Skin of body (tissue), 2 donors: ENCODE measurements around the gene COX6B2. TPM values are rescaled to one million over a fixed set of nuclear protein-coding genes. Genes with fewer than 3 reads are reported as not detected.

Experiments
- DNase-seq: peaks from one replicate; lab custom pipeline; 2025; lab: John Stamatoyannopoulos, UW
- total RNA-seq: library from RNA; depleted of rRNA; stranded (reverse); fragments of >200 nt; gene quantifications from one replicate; pipeline ENCODE4 v1.2.3, GENCODE V29; 2014

COX6B2 gene
- total RNA-seq, 1 donor from 2014 or later: 3.1 TPM

GRCh38 chr19:55362174-55362989, 7.9 kb upstream of the COX6B2 start:
- no peak for DNase-seq

DNA sequence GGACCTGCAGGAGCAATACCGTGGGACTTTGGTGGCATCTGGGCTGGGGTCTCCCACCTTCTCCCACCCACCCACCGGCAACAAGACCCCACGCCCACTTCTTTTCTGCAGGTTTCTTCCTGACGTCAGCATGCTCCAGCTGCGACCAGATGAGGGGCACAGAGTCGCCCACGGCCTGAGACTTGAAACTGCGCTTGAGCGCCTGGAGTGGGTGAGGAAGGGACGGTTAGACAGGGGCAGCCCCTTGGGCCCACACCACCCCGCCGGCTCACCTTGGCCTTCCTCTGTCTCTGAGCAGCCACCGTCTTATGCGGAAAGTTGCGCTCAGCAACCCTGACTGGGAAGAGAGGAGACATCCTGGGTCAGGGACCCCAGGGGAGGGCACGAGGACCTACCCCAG, 6.4 kb upstream of the COX6B2 start:
- DNase-seq: no peak

GRCh38 chr19:55358943-55359908, 4.7 kb upstream of the COX6B2 start:
- no peak for DNase-seq

DNA sequence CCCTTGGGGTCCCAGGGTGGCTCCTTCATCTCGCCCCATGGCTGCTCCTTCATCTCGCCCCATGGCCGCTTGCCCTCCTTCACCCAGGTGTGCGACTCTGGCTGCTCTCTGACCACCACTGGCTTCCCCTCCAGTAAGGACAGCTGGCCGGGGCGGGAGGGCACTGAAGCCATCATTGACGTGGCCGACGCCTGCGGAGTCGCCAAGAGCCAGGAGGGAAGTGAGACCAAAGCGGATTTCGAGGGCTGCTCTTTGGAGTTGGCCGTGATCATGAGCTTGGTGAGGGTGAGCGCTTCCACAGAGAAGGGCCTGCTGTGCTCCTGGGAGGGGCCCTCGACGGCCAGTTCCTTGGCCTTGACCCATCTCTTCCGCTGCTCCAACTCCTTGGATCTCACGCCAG, 4.0 kb upstream of the COX6B2 start:
- no peak for DNase-seq

DNA sequence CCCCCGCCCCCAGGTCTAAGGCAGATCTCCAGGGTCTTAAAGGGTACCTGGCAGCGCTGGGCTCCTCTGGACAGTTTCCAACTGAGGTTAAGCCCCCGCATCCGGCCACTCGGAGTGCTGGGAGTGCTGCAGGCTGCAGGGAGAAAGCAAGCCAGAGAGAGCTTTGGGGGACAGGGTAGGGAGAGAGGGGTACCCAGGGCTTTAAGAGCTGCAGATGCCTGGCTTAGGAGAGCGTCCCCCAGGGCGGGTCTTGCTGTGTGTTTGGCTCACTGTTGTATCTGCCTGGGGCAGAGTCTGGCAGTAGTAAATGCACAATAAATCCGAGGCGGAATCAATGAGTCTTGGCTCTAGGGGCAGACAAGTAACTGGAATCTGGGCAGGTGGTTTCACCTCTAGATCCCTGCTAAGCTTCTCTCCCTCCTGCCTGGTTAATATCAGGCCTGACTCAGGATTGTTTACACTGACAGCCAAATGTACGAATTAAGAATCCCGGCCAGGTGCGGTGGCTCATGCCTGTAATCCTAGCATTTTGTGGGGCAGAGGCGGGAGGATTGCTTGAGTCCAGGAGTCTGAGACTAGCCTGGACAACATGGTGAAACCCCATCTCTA, 798 bp upstream of the COX6B2 start:
- DNase-seq: no peak

DNA sequence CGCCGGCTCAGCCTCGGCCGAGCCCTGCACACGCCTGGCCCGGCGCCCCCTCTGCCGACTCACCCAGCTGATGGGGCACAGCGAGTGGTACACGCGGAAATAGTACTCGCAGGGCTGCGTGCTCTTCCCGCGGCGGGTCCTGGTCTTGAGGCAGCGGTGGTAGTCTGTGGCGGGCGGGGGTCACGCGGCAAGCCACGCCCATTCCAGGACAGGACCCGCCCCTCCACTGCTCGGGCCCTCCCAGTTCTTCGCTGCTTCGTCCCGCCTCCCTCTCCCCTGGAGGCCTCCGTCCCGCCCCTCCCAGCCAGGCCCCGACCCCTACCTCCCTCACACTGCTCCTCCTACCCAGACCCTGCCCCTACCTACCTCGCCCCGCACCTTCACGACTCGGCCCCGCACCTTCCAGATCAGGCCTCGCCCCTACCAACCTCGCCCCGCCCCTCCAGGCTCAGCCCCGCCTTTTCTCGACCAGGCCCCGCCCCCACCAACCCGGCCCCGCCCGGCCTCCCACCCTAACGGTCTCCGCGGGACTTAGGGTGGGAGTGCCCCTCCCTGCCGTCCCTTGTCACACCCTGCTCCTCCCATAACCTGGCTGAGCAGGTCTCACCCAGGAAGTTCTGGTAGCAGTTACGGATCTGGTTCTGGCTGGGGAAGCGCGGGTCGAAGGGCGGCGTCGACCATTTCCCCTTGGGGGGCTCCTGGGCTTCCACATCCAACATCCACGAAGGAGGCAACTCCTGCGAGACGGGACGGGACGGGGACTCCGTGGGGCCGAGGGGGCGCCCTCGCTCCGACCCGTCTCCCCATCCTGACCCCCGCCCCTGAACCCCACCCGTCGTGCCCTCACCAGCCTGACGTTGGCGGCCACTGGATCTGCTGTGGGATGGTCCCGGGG, 469 bp downstream of the COX6B2 start:
- DNase-seq: no peak

DNA sequence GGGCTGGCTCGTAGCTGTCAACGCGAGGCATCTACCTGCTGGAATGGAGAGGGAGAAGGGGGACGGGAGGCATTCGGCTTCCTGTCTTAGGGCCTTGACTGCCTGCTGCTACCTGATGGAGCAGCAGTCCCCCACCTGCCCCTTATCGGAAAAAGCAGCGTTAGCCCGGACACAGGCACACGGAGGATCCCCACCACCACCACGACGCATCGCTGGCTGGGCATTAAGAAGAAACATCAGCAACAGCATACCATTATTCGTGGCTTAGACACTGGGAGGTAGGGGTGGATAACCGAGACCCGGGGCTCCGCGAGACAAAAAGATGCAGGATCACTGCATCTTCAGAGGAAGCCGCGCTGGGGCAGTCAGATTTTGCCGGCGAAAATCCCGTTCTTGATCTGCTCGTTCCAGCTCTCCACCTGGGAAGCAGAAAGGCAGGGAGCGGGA, 1.1 kb downstream of the COX6B2 start:
- DNase-seq: no peak

GRCh38 chr19:55352549-55353145, 1.9 kb downstream of the COX6B2 start:
- DNase-seq: no peak

DNA sequence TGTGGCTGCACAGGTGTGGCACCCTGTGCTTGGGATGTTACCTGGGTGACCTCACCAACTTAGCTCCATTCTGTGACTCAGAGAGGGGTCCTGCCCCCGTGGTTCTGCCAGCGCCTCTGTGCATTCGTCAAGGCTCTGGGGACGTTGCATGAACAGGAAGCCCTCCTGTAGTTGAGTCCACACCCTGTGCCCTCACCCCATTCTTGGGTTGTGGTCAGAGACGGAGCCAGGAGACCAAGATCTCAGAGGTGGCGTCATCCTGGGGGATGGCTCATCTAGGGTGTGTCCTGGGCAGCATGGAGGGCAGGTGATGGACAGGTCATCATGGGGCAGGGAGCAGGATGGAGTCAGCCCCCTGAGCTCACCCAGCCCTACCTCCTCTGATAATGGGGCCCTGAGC, 2.5 kb downstream of the COX6B2 start:
- no peak for DNase-seq

GRCh38 chr19:55350620-55351315, 3.8 kb downstream of the COX6B2 start:
- no peak for DNase-seq

- DNase-seq: no peak
These were observed 6.0 kb downstream of the COX6B2 start for GRCh38 chr19:55348317-55349034.

DNA sequence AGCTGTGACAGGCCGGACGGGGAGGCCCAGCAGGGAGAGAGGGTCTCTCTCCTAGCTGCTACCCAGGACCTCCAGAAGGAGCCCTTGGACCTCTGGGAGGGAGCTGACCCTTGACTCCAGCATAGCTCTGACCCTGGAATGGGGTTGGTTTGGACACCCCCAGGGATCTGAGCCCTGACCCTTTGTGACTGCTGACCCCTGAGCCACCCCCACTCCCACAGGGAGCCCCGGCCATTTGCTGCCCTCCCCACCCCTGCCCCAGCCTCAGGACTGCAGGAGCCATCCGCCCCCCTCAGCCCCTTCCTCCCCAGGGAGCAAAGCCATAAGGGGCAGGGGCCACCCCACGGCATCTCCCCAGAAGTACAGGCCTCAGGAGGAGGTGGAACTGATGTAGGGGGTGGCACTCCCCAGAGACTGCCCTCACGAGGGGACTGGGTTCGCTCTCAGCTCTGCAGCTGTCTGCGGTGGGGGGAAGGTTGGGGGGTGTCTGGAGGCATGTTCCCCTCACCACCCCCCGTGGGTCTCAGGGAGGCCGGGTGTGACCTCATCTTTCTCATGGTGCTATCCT, 7.0 kb downstream of the COX6B2 start:
- DNase-seq: no peak

DNA sequence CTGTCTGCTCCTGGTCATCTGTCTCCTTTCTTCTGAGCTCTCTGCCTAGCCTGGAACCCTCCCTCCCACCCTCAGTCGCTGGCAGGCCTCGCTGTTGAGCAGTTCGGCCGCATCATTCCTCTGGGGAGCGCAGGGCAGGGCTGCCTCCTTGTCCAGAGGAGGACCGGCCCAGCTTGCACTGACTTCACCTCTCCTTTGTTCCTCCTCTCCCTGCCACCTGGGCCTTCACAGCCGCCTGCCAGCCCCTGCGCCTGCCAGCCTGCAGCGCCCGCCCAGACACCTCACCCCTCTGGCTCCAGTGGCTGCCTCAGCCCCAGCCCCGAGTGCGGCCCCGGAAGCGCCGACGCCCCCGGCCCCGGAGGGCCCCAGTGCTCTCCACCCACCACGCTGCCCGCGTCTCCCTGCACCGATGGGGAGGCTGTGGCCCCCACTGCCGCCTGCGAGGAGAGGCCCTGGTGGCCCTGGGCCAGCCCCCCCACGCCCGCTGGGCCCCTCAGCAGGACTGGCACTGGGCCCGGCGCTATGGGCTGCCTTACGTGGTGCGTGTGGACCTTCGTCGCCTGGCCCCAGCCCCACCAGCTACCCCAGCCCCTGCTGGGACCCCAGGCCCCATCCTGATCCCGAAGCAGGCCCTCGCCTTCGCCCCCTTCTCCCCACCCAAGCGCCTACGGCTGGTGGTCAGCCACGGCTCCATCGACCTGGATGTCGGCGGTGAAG, 7.6 kb downstream of the COX6B2 start:
- DNase-seq: no peak

GRCh38 chr19:55345818-55346724, 8.4 kb downstream of the COX6B2 start:
- DNase-seq: no peak

GRCh38 chr19:55345101-55345817, 9.3 kb downstream of the COX6B2 start:
- no peak for DNase-seq

- no peak for DNase-seq
These were observed 10.1 kb downstream of the COX6B2 start for GRCh38 chr19:55344444-55344843.
